GM19455 (cell line): ENCODE results near the gene CCDC154.
A peak's percentile ranks its signal among the peaks of the same experiment; 100 is the strongest.
"Not testable (repeated sequence)": the region's sequence is repeated elsewhere in the genome, so short reads cannot be mapped to it uniquely, and the experiment has no call there.

Experiments used
- ATAC-seq: cut with Tn5 transposase; IDR thresholded peaks from one replicate; pipeline ENCODE4 v1.9.1; 2021; ENCODE audit not compliant: unreplicated experiment

Gene CCDC154

GRCh38 chr16:1443980-1444729 is at the start of gene CCDC154:
TSS of gene CCDC154 (minus strand) at chr16:1444556. CDS start at chr16:1444322, 234 bp downstream.
- no peak for ATAC-seq

- no peak for ATAC-seq
Measured at GRCh38 chr16:1493746-1494094, 49.4 kb upstream of the CCDC154 start.

- ATAC-seq: peak; percentile 53
Measured at GRCh38 chr16:1492923-1493745, 48.8 kb upstream of the CCDC154 start, which contains the start of gene TELO2. TSS of gene TELO2 (plus strand) at chr16:1493360. CDS start at chr16:1494282, 922 bp downstream.

- no peak for ATAC-seq
Measured at GRCh38 chr16:1492082-1492922, 47.9 kb upstream of the CCDC154 start.

- ATAC-seq: no peak
Measured at GRCh38 chr16:1491327-1491726, 47.0 kb upstream of the CCDC154 start.

GRCh38 chr16:1489077-1489476 is 44.7 kb upstream of the CCDC154 start:
- ATAC-seq: no peak

GRCh38 chr16:1488619-1489018 is 44.3 kb upstream of the CCDC154 start, which contains the start of gene PTX4:
TSS of gene PTX4 (minus strand) at chr16:1488944. CDS start at chr16:1488909, 35 bp downstream.
- ATAC-seq: no peak

GRCh38 chr16:1488054-1488601 is 43.8 kb upstream of the CCDC154 start:
- no peak for ATAC-seq

- no peak for ATAC-seq
Measured at GRCh38 chr16:1487395-1488053, 43.2 kb upstream of the CCDC154 start.

- no peak for ATAC-seq
Measured at GRCh38 chr16:1486551-1487390, 42.4 kb upstream of the CCDC154 start.

GRCh38 chr16:1485847-1486496 is 41.6 kb upstream of the CCDC154 start:
- ATAC-seq: no peak

GRCh38 chr16:1481906-1482835 is 37.8 kb upstream of the CCDC154 start:
- no peak for ATAC-seq

GRCh38 chr16:1478937-1479336 is 34.6 kb upstream of the CCDC154 start:
- ATAC-seq: not testable (repeated sequence)

GRCh38 chr16:1477033-1477432 is 32.7 kb upstream of the CCDC154 start:
- no peak for ATAC-seq

- ATAC-seq: no peak
Measured at GRCh38 chr16:1475552-1476114, 31.3 kb upstream of the CCDC154 start.

GRCh38 chr16:1474796-1475551 is 30.6 kb upstream of the CCDC154 start, which contains the start of gene CLCN7:
TSS of gene CLCN7 (minus strand) at chr16:1475028. CDS start at chr16:1474974, 54 bp downstream.
- peak; percentile 83 for ATAC-seq
